HEK293 (cell line): ENCODE data around the gene UNK.
A peak's percentile ranks its signal among the peaks of the same experiment; 100 is the strongest.

Experiments
- CTCF ChIP-seq: fragments of 450-650 bp; formaldehyde crosslinking; IDR thresholded peaks from 2 replicates; pipeline ENCODE4 v1.5.1; 2016; ENCODE audit warnings: missing biosample characterization, missing genetic modification characterization
- MYNN ChIP-seq: fragments of 450-650 bp; formaldehyde crosslinking; IDR thresholded peaks from 2 replicates; pipeline ENCODE4 v1.5.1; 2016; ENCODE audit warnings: missing biosample characterization, missing genetic modification characterization, borderline replicate concordance
- RBAK ChIP-seq: fragments of 450-650 bp; formaldehyde crosslinking; IDR thresholded peaks from 2 replicates; pipeline ENCODE4 v1.5.1; 2016; ENCODE audit warnings: missing biosample characterization, missing genetic modification characterization
- REST ChIP-seq: fragments of 450-650 bp; formaldehyde crosslinking; IDR thresholded peaks from 2 replicates; pipeline ENCODE4 v1.5.1; 2016; ENCODE audit warnings: missing biosample characterization, missing genetic modification characterization
- ZNF366 ChIP-seq: fragments of 450-650 bp; formaldehyde crosslinking; conservative IDR thresholded peaks from 2 replicates; pipeline ENCODE4 v1.5.1; 2016; ENCODE audit warnings: missing biosample characterization, missing genetic modification characterization
- ZNF391 ChIP-seq: fragments of 450-650 bp; formaldehyde crosslinking; IDR thresholded peaks from 2 replicates; pipeline ENCODE4 v1.5.1; 2016; ENCODE audit warnings: low read depth, missing biosample characterization, missing genetic modification characterization, borderline replicate concordance
- ZNF544 ChIP-seq: fragments of 450-650 bp; formaldehyde crosslinking; IDR thresholded peaks from 2 replicates; pipeline ENCODE4 v1.5.0; 2017; ENCODE audit warnings: missing biosample characterization, missing genetic modification characterization
- ZNF626 ChIP-seq: fragments of 450-650 bp; sonication (Bioruptor Pico); formaldehyde crosslinking; IDR thresholded peaks from 2 replicates; pipeline ENCODE4 v1.5.1; 2018; ENCODE audit warnings: missing biosample characterization, missing genetic modification characterization, inconsistent platforms
- ZXDB ChIP-seq: fragments of 450-650 bp; formaldehyde crosslinking; IDR thresholded peaks from 2 replicates; pipeline ENCODE4 v1.5.1; 2016; ENCODE audit warnings: missing biosample characterization, missing genetic modification characterization

- TF ChIP-seq MYNN (tag by site-specific recombination) (no peak), ZXDB (tag by site-specific recombination) (peak; percentile 41; the same call in 1 of the 2 replicates), REST (tag by site-specific recombination) (peak; percentile 58), ZNF391 (peak; percentile 94), ZNF626 (tag by site-specific recombination) (no peak; the same call in 1 of the 2 replicates), RBAK (tag by site-specific recombination) (no peak), CTCF (tag by site-specific recombination) (no peak), ZNF366 (tag by site-specific recombination) (no peak), ZNF544 (tag by site-specific recombination) (no peak)
Measured at GRCh38 chr17:75779250-75779986, 5.2 kb upstream of the UNK start.
